Spinal cord (tissue), 10 donors: ENCODE measurements around the gene FAM50B. TPM values are rescaled to one million over a fixed set of nuclear protein-coding genes. Genes with fewer than 3 reads are reported as not detected.

Experiments used
- DNase-seq, 6 donors: peaks; one replicate each; pipeline versions ENCODE4 v3.0.0 to v3.0.0-alpha.2; 2013 to 2015; ENCODE audit warnings: low spot score in 6 of 6, low read depth in 4 of 6
- H3K27ac ChIP-seq: one replicate; pipeline ENCODE4 v1.5.1; 2013; ENCODE audit warnings: low read depth, low read length, control low read depth
- H3K27me3 ChIP-seq: one replicate; pipeline ENCODE4 v1.6.1; 2013; ENCODE audit warnings: low read length; ENCODE audit not compliant: control insufficient read depth, insufficient read depth
- H3K36me3 ChIP-seq: one replicate; pipeline ENCODE4 v1.6.1; 2013; ENCODE audit warnings: low read length; ENCODE audit not compliant: control insufficient read depth, insufficient read depth
- H3K4me1 ChIP-seq: one replicate; pipeline ENCODE4 v1.6.1; 2013; ENCODE audit warnings: low read length; ENCODE audit not compliant: control insufficient read depth, insufficient read depth
- H3K4me3 ChIP-seq: one replicate; pipeline ENCODE4 v1.5.1; 2013; ENCODE audit warnings: low read depth, low read length, control low read depth
- H3K9me3 ChIP-seq: one replicate; pipeline ENCODE4 v1.6.1; 2013; ENCODE audit warnings: low read length; ENCODE audit not compliant: control insufficient read depth, insufficient read depth
- WGBS: methylation state at CpG from one replicate; pipeline ENCODE4 v1.1.5; 2013; ENCODE audit warnings: missing lambda C conversion rate; ENCODE audit not compliant: insufficient coverage; 5-methylcytosine and 5-hydroxymethylcytosine counted together
- polyA plus RNA-seq, 2 donors: library from polyadenylated mRNA; unstranded; fragments of 120-200 nt; gene quantifications; one replicate each; pipeline ENCODE4 v1.2.1, GENCODE V29; 2013; ENCODE audit not compliant: insufficient read length in 2 of 2
- total RNA-seq, 2 donors: library from RNA; depleted of rRNA in 1 of 2; stranded (reverse); fragments of 120-200 nt in 1 of 2; fragments of >200 nt in 1 of 2; gene quantifications; one replicate each; pipeline versions ENCODE4 v1.2.3 to v1.2.4, GENCODE V29; 2013 to 2014
- donor health status: healthy.

The FAM50B gene
- total and polyA plus RNA-seq, 4 donors, result 10.1 to 21.4 (median 15.6) TPM

DNA sequence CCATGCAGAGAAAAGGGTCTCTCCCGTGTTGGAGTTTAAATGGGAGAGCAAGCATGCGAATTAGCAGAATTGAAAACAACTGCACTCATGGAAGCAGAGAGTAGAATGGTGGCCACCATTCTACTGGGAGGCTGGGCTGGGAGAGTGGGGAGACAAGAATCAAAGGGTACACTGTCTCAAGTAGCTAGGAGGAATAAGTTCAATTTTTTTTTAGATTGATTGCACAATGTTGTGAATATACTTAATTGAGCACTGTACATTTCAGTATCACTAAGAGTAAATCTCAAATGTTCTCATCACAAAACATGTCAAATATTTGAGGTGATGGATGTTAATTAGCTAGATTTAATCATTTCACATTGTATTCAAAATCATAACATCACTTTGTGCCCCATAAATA, 34.6 kb upstream of the FAM50B start:
- H3K36me3 ChIP-seq, result no peaks in the 10 kb centered on the region
- no peak for DNase-seq
- H3K27me3 ChIP-seq, result no peaks in the 10 kb centered on the region
- peaks cover 12% of the 10 kb centered on the region for H3K4me1 ChIP-seq
- whole genome bisulfite sequencing, result 65% methylated on average over 2 of the region's 2 CpGs
- H3K4me3 ChIP-seq, result no peak overlapping the region
- no peak overlapping the region for H3K27ac ChIP-seq
- no peaks in the 10 kb centered on the region for H3K9me3 ChIP-seq

DNA sequence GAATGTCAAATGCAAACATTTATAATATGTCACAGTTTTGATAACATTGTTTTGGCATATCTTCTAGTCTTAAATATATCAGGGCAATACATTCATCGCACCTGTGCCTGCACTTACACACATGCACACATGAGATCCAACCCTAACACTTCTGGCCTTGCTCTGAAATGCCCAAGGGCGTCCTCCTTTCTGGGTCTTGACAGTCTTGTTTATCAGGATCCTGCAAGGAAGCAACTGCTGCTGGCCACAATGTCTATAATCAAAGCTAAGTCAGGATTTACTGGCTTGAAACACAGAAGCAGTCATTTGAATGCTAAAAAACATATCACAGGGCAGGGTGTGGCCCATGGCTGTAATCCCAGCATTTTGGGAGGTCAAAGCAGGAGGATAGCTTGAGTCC, 32.9 kb upstream of the FAM50B start:
- no peaks in the 10 kb centered on the region for H3K9me3 ChIP-seq
- no CpG with 5 or more reads among the region's 2 CpGs for WGBS
- no peaks in the 10 kb centered on the region for H3K36me3 ChIP-seq
- DNase-seq, result no peak
- H3K27ac ChIP-seq, result no peak overlapping the region
- H3K4me3 ChIP-seq, result no peak overlapping the region
- H3K4me1 ChIP-seq, result peaks cover 21% of the 10 kb centered on the region
- no peaks in the 10 kb centered on the region for H3K27me3 ChIP-seq

DNA sequence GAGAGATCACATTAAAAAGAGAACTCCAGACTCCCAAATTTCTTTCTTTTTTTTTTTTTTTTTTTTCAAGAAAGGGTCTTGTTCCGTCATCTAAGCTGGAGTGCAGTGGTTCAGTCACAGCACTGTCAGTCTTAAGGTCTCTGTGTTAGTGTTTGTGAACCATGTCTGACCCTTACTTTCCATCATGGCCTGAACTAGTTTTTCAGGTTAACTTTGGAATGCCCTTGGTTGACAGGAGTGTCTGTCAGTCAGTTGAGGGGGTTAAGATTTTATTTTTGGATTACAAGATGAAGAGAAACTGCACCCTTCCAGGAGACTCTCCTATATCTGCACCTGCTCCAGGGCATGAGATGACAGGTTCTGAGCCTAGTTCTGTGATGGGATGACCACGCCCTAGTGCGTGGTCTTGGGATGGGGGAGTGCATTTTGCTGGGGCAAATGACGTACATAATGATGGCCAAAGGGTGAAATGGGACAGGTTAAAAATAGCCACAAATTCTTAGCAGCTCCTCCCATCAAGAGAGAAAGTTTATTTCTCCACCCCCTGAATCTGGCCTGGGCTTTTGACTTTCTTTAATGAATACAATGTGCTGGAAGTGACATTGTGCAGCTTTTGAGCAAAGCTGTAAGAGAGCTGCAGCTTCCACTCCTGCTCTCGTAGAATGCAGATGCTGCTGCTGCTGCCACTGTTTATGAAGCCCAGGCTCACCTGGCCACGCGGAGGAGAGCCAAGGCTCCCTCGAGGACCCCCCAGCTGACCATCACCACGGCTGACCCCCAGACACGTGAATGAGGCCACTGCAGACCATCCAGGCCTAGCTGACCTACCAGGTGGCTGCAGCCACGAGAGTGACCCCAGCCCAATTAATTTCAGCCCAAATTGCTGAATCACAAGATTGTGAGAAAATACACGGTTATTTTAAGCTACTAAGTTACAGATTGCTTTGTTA, 29.7 kb upstream of the FAM50B start:
- WGBS, result 78% methylated on average over 6 of the region's 12 CpGs
- H3K4me1 ChIP-seq, result peaks cover 13% of the 10 kb centered on the region
- H3K9me3 ChIP-seq, result no peaks in the 10 kb centered on the region
- no peak overlapping the region for H3K27ac ChIP-seq
- H3K36me3 ChIP-seq, result no peaks in the 10 kb centered on the region
- no peak overlapping the region for H3K4me3 ChIP-seq
- DNase-seq, result no peak
- H3K27me3 ChIP-seq, result no peaks in the 10 kb centered on the region

DNA sequence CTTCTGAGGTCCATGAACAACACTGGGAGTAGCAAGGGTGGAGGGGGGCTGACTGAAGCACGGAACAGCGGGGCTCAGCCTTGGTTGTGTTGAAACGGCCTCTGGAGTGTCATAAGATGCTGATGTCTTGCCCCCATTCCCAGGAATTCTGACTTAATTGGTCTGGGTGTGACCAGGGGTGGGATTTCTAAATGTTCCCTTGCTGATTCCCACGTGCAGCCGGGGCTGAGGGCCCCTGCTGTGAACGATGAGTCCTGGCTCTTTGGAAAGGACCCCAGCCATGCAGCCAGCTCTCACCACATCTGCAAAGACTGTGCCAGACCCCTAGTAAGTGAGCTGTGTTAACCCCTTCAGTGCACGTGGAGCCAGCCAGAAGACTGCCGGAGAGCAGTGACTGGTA, 28.6 kb upstream of the FAM50B start:
- Histone ChIP-seq H3K36me3 (no peaks in the 10 kb centered on the region), H3K4me3 (no peak overlapping the region), H3K9me3 (no peaks in the 10 kb centered on the region), H3K27ac (no peak overlapping the region), H3K27me3 (no peaks in the 10 kb centered on the region), H3K4me1 (peaks cover 24% of the 10 kb centered on the region)
- WGBS, result 42% methylated on average over 7 of the region's 8 CpGs
- DNase-seq, result no peak

DNA sequence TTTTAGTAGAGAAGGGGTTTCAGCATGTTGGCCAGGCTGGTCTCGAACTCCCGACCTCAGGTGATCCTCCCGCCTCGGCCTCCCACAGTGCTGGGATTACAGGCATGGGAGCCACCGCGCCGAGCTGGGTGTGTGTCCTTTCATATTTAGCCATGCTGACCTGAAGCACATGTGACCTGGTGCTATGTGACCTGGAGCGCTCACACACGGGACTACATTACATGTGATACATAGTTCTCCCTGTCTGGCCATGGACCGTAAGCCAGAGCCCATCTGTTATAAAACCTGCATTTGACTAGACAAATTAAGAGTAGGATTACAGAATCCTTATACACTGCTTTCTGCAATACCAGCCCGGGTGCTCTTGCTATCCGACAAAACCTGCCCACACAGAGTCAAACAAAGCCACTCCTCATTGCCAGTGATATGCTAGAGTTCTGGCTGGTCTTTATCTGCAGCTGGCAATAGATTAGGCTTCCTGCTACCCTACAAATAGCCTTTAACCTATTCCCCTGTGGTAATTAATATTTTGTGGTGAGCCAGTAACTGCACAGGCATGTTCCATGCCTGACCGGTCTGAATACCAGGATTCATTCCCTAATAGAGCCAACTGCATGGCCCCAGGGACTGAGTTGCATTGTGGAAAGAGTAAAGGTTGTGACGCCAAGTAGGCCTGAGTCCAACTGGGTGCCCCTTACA, 26.3 kb upstream of the FAM50B start:
- 91% methylated on average over 10 of the region's 14 CpGs for WGBS
- DNase-seq, result no peak
- Histone ChIP-seq H3K36me3 (no peaks in the 10 kb centered on the region), H3K4me1 (peaks cover 33% of the 10 kb centered on the region), H3K27ac (no peak overlapping the region), H3K4me3 (no peak overlapping the region), H3K27me3 (no peaks in the 10 kb centered on the region), H3K9me3 (no peaks in the 10 kb centered on the region)

DNA sequence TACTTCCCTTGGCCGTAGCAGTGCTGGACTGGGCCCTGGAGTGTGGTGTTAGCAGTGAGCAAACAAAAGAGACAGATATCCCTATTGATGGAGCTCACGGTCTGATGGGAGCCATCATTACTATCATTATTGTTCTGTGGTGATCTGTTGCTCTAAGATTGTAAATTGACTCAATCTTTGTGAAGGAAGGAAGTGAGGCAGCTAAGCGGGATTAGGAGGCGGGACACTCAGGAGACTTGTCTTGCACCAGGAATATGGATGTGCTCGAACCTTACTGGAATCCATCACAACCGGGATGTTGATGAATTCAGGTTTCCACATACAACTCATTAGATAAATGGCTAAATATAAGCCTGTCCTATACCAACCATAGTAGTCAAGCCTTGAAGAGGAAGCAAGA, 25.5 kb upstream of the FAM50B start:
- H3K4me1 ChIP-seq, result peaks cover 33% of the 10 kb centered on the region
- no peak overlapping the region for H3K27ac ChIP-seq
- no peaks in the 10 kb centered on the region for H3K27me3 ChIP-seq
- H3K36me3 ChIP-seq, result no peaks in the 10 kb centered on the region
- DNase-seq, result no peak
- no peaks in the 10 kb centered on the region for H3K9me3 ChIP-seq
- 100% methylated on average over 2 of the region's 6 CpGs for WGBS
- no peak overlapping the region for H3K4me3 ChIP-seq

DNA sequence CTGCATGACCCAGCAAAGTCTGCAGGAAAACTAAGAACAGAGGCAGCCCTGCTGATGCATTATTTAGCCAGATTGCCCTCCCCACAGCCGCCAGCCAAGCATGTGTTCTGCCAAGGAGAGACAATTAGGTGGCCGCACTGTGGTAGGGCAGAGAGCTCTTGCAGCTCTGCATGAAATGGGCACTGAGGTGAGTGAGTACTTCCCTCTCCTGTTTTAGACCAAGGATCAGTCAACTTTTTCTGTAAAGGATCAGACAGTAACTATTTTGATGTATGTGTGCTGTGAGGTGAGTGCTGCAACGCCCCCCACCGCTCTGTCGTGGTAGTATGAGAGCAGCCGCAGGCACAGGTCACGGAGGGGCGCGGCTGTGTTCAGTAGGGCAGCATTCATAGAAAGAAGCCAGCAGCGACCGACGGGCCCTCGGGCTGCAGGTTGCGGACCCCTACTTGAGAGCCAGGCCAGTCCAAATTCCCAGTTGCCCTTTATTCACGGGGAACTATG, 23.8 kb upstream of the FAM50B start:
- WGBS, result 33% methylated on average over 12 of the region's 15 CpGs
- Histone ChIP-seq H3K9me3 (no peaks in the 10 kb centered on the region), H3K4me3 (no peak overlapping the region), H3K36me3 (no peaks in the 10 kb centered on the region), H3K4me1 (peaks cover 31% of the 10 kb centered on the region), H3K27me3 (no peaks in the 10 kb centered on the region), H3K27ac (peak overlapping the region; percentile 91)
- peak in 5 of 6 donors; percentile 47 to 79 (median 56) for DNase-seq

DNA sequence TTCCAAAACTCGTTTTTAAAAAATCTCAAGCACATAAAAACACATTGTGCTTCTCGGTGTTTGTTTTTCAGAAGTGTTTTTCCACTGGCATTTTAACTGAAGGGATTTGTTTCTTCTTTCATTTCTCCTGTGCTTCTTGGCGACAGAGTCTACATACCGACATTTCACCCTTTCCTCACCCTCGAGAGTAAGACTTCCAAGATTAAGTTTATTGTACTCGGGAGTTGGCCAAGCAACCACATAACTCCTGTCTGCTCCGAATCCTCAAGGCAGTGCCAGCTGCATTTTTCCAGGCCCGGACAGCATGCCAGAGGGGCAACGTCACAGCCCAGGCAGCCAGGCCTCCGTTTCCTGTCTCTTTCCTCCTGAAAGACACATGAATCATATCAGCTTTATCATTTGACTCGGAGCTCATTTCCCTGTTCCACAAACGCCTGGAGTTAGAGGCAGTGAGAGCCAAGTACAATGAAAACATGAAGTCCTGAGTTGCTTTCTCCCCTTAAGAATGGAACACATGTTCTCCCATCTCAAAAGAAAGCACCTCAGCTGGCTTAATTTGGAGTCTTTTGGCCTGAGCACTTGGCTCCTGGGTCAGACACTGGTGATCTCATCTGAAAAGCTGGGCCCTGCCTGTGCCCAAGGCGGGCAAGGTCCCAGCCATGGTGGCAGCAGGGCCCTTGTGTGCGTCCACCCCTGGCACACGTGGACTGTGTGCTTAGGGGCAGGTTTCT, 23.2 kb upstream of the FAM50B start:
- no peaks in the 10 kb centered on the region for H3K36me3 ChIP-seq
- H3K4me1 ChIP-seq, result peaks cover 25% of the 10 kb centered on the region
- peak in 5 of 6 donors; percentile 46 to 92 (median 72) for DNase-seq
- H3K9me3 ChIP-seq, result no peaks in the 10 kb centered on the region
- peak overlapping the region; percentile 91 for H3K27ac ChIP-seq
- no peak overlapping the region for H3K4me3 ChIP-seq
- H3K27me3 ChIP-seq, result no peaks in the 10 kb centered on the region
- WGBS, result 23% methylated on average over 12 of the region's 15 CpGs

DNA sequence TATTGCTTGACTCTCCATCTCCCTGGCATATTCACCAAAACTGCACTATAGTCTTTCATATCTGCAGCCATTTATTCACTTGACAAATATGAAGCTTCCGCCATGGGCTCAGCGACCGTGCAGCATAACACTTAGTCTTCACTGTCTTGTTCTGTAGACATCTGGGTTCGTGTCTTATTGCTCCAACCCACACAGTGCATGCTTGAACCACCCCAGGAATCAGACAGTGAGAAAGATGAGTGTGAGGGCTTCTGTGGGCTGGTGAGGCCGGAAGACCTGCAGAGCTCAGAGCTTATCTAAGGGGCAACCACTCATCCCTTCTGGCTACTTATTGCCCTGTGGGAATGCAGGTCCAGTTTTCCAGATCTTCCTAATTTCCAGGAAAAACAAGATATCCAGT, 19.9 kb upstream of the FAM50B start:
- peaks cover 21% of the 10 kb centered on the region for H3K4me1 ChIP-seq
- H3K27me3 ChIP-seq, result no peaks in the 10 kb centered on the region
- no peak for DNase-seq
- WGBS, result no CpG with 5 or more reads among the region's 5 CpGs
- no peak overlapping the region for H3K27ac ChIP-seq
- H3K36me3 ChIP-seq, result no peaks in the 10 kb centered on the region
- no peaks in the 10 kb centered on the region for H3K9me3 ChIP-seq
- H3K4me3 ChIP-seq, result no peak overlapping the region
